ENCODE data around the gene MKRN2OS.

The MKRN2OS gene

GRCh38 chr3:12512534-12513118 is 32.7 kb downstream of the MKRN2OS start:
- no peak for DNase-seq (ENCODE audit: low spot score)

GRCh38 chr3:12509466-12509865 is 35.8 kb downstream of the MKRN2OS start:
- DNase-seq (ENCODE audit: low spot score) = no peak

- no peak for DNase-seq (ENCODE audit: low spot score)
Observed at GRCh38 chr3:12508291-12508700, 37.0 kb downstream of the MKRN2OS start.

- no peak for DNase-seq (ENCODE audit: low spot score)
Observed at GRCh38 chr3:12507591-12508281, 37.6 kb downstream of the MKRN2OS start.

GRCh38 chr3:12506201-12506709 is 39.0 kb downstream of the MKRN2OS start:
- no peak for DNase-seq (ENCODE audit: low spot score)

GRCh38 chr3:12503126-12503957 is 42.0 kb downstream of the MKRN2OS start:
- DNase-seq (ENCODE audit: low spot score) = no peak

- no peak for DNase-seq (ENCODE audit: low spot score)
Observed at GRCh38 chr3:12501360-12502020, 43.8 kb downstream of the MKRN2OS start.

GRCh38 chr3:12499474-12499873 is 45.8 kb downstream of the MKRN2OS start:
- DNase-seq (ENCODE audit: low spot score) = no peak

- no peak for DNase-seq (ENCODE audit: low spot score)
Observed at GRCh38 chr3:12496453-12496761, 48.9 kb downstream of the MKRN2OS start.

GRCh38 chr3:12495749-12496452 is 49.4 kb downstream of the MKRN2OS start:
- DNase-seq (ENCODE audit: low spot score) = no peak

- DNase-seq (ENCODE audit: low spot score) = no peak
Observed at GRCh38 chr3:12490547-12490946, 54.8 kb downstream of the MKRN2OS start.

- DNase-seq (ENCODE audit: low spot score) = no peak
Observed at GRCh38 chr3:12489832-12490231, 55.5 kb downstream of the MKRN2OS start.

Measured in HuH-7.5 (cell line).